Forelimb muscle (tissue), 1 donor: ENCODE data around the gene COG4. TPM values are rescaled to one million over a fixed set of nuclear protein-coding genes. Genes with fewer than 3 reads are reported as not detected.
"Not testable (repeated sequence)": the region's sequence is repeated elsewhere in the genome, so short reads cannot be mapped to it uniquely, and the experiment has no call there.

Experiments used
- DNase-seq: peaks from one replicate; pipeline ENCODE4 v3.0.0-alpha.2; 2013; ENCODE audit warnings: low read depth
- polyA plus RNA-seq: library from polyadenylated mRNA; unstranded; fragments of 120-200 nt; gene quantifications from one replicate; pipeline ENCODE4 v1.2.1, GENCODE V29; 2013; ENCODE audit not compliant: insufficient read length

COG4 gene
- 41.5 TPM for polyA plus RNA-seq

DNA sequence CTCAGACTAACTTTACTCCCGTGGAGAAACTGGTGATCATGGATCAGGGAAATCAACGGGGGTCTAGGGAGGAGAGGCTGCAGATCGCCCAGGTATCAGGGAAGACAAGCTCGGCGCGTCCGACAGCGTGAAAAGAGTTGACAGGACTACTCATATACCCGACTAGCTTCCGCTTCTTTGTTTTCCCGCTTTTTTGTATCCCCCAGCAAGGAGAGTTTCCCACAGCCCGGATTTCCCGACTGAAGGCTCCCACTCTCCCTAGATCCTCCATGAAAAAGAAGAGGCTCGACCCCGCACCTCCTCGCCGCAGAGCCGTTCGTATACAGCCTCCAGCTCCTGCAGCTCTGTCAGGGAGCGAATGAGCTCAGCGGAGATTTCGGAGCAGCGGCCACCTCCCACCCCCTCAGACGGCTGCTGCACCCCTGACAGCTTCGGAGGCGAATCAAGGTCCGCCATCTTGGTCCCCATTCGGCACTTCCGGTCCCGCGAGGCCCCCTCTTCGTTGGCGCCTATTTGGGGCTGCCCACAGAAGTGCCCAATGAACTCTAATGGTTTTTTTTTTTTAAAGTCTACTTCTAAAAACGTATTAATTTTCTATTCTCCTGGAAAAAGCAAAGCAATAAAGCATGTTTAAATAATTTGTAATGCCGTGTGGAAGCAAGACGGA is at the start of gene COG4:
Gene COG4, minus strand, starts transcription at position 479 of the 667 bp plus-strand sequence. Its CDS starts 11 bp downstream, at position 468.
- DNase-seq: peak; percentile 62

- no peak for DNase-seq
Measured at GRCh38 chr16:70572926-70573270, 49.5 kb upstream of the COG4 start.

DNA sequence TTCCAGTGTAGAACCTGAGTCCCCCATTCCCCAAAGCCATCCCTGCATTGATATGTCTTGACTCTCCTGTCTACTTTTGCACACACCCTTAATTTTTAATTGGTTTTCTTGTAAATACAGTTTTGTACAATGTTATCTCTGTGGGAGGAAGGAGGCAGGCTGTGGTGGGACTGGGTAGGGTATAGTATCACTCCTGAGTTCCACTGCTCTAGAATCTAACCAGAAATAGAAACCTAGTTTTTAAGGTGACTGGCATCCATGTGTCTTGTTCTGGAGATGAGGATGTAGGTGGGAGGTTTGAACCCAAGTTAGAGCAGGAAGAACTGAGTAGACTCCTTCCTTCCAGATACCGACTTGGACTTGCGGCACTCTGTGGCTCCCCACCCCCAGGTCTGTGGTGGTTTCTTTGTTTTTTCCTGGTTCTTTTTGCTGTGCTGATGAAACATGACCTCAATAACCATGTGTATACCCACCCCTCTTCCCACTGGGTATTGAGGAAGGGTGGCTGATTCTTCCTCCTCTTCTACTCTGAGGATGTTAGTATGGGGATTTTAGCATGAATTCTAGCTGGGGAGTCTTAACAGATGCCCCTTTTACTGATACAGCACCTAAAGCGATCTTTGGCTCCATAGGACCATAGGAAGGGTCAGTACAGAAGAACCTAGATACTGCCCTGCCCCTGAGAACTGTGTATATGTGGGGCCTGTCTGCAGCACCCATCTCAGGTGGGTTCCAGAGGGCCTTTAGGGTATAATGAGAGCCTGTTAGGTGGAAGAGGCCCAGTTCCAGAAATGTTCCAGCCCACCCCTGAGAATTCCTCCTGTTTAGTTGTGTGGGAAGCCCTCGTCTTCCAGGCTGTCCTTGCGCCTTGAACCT is 48.9 kb upstream of the COG4 start:
- DNase-seq: no peak

- no peak for DNase-seq
Measured at GRCh38 chr16:70571623-70572022, 48.3 kb upstream of the COG4 start.

DNA sequence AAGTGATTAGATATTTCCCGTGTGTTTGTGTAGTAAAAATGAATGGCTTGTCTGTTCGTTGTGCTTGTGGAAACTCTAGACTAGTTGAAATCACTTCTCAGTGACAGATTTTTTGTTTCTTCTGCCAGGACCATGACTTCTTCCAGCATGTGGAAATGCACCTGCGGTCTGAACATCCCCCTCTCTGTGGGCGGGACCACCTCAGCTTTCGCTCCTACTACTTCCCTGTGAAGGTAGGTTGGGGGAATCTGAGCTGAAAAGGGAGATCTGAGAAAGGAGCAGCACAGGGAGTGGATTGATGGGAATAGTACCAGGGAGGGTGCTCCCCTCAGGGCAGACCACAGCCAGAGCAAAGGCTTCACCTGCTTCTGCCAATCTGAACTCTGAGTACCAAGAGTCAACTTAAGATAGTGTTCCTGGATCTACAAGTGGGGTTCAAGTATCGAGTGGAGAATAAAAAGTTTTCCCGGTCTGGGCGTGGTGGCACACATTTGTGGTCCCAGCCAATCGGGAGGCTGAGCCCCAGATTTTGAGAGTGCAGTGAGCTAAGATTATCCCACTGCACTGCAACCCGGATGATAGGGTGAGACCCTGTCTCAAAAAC is 47.7 kb upstream of the COG4 start:
- DNase-seq: no peak

- no peak for DNase-seq
Measured at GRCh38 chr16:70569752-70570151, 46.4 kb upstream of the COG4 start.

DNA sequence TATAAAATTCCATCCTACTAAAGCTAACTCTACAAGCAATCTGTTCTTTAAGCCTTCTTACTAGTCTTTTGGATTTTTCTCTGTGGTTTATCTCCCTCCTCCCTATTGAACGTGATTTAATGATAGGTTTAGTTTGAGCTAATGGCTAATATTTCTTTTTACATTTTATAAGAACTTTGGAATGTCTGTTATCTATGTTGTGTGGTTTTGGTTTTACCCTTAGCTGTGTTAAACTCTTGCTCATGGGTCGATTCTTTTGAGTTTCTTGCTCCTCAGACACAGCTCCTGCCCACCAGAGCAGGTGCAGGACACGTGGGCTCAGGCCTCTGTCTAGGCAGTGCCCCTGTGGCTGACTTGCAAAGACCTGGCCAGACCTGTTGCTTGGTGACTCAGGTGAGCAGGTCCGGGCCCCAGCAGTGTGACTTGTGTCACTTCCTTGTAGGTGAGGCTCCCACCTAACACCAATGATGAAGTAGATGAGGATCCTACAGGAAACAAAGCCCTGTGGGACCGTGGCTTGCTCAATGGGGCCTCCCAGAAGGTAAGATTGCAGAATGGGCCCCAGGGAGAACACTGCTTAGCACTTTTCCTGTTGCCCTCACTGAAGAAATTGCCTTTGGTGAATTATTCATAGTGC is 45.4 kb upstream of the COG4 start:
- DNase-seq: no peak

GRCh38 chr16:70565053-70565452 is 41.7 kb upstream of the COG4 start:
- no peak for DNase-seq

DNA sequence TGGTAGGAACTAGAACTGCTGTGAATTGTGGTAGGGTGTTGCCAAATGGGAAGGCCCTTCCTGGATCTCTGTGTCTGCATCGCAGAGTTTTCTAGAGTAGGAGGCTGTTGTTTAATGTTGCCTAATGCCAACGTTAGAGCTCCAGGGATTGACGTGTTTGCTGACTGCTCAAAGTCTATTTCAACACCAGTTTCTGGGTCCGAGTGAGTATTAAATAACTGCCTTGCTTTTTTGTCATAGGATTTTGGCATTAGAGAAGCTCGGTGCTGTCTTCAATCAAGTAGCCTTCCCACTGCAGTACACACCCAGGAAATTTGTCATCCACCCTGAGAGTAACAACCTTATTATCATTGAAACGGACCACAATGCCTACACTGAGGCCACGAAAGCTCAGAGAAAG is 40.3 kb upstream of the COG4 start:
- no peak for DNase-seq

GRCh38 chr16:70561623-70562022 is 38.3 kb upstream of the COG4 start:
- DNase-seq: no peak

DNA sequence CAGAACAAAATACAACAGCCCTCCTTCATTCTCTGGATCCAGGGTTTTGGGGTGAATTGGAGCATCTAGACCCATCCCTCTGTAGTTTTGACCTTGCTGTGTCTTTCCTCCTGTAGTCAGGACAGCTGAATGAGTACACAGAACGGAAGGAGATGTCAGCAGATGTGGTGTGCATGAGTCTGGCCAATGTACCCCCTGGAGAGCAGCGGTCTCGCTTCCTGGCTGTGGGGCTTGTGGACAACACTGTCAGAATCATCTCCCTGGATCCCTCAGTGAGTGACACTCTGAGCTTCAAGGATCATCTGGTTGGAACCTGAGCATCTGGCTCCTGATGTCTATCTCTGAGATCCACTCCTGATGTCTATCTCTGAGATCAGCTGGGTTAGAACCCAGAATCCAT is 32.7 kb upstream of the COG4 start:
- no peak for DNase-seq

DNA sequence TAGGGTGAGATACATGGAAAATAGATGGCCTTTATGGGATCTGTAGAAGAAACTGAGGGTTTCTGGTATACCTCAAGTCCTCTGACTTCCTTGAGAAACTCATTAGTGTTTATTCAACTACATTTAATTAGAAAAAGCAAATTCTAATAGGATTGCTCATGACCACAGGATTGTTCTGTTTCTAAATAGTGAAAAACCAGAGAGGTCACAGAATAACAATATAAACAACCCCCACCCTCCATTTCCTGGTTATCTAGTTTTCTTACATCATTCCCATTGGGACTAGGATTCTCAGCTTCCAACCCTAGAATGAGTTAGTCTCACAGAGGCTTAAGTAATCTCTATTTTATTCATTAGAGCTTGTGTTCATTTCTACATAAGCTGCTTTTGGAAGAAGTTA is 30.3 kb upstream of the COG4 start:
- no peak for DNase-seq

DNA sequence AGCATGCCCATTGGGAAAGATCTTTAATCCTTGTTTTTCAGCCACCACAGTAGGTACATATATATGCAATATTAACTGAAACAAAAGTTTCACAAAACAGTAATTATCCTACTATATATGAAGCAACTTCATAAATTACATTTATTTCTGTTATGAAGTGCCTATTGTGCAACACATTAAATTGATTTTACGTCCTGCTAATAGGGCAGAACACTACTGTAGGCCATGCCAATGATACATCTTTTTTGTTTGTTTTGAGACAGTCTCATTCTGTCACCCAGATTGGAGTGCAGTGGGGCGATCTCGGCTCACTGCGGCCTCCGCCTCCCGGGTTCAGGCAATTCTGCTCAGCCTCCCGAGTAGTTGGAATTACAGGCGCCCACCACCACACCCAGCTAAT is 29.3 kb upstream of the COG4 start:
- DNase-seq: no peak

GRCh38 chr16:70551788-70552187 is 28.4 kb upstream of the COG4 start:
- DNase-seq: no peak

- no peak for DNase-seq
Measured at GRCh38 chr16:70550082-70550481, 26.7 kb upstream of the COG4 start.

- no peak for DNase-seq
Measured at GRCh38 chr16:70548936-70549335, 25.6 kb upstream of the COG4 start.

DNA sequence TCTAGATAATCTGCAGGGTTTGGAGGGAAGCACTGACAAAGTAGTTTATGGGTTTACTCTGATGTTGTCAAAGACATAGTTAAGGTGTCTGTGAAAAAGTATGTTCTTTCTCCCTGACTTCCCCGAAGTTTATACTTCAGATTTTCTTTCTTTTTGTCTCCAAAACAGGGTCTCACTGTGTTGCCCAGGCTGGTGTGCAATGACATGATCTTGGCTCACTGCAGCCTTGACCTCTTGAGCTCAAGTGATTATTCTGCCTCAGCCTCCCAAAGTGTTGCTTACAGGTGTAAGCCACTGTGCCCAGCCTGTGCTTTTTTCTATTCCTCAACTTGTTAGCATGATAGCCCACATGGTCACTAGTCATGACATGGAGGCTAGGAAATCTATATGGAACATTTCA is 21.2 kb upstream of the COG4 start:
- DNase-seq: no peak

- no peak for DNase-seq
Measured at GRCh38 chr16:70540994-70541393, 17.6 kb upstream of the COG4 start.

DNA sequence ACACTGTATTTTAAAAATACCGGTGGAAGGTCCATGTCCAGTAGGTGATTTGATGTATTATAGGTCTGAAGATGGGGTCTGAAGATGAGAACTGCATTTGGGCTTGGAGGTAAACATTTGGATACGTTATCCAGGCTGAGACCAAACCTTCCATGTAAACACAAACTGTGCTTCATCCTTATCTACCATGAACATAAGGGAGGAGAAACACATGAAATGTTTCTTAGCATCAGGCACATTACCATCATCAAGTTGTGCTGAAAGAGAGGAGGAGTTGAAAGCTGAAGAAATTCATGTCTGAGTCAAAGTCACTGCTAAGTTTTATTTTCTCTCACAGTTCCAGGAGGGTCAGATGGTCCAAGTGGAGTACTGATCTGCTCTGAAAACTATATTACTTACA is 11.6 kb upstream of the COG4 start:
- no peak for DNase-seq

DNA sequence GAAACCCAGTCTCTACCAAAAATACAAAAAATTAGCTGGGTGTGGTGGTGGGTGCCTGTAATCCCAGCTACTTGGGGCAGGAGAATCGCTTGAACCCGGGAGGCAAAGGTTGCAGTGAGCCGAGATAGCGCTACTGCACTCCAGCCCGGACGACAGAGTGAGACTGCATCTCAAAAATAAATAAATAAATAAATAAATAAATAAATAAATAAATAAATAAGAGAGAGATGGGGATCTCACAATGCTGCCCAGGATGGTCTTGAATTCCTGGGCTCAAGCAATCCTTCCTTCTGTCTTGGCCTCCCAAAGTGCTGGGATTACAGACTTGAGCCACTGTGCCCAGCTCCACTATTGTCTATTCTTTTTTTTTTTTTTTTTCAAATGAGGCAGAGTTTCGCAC is 6.6 kb upstream of the COG4 start:
- not testable (repeated sequence) for DNase-seq

DNA sequence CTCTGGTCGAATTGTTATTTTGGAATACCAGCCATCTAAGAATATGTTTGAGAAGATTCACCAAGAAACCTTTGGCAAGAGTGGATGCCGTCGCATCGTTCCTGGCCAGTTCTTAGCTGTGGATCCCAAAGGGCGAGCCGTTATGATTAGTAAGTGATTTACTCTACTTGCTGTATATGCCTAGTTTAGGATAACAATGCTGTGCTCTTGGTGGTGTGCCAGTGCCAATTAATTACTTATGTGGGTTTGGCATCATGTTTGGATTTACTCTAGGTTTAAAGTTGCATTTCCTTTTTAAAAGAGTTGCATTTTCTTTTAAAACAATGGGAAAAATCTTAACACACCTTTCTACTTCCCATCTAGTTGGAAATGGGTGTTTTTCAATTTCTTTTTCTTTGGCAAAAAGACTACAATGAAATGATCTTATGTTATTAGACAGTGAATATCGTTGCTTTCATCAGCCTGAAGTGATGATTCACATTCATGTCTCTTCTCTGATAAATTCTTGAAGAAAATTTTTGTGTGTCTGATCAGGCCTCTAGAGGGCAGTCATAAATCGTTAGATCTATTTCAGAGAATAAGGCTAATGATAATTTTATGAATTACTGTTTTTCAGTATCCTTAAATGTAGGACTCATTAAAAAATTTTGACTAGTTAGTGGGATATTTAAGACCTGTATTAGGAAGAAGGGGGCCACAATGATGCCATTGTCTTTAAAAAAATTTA is 5.9 kb upstream of the COG4 start:
- DNase-seq: no peak
